MCF 10A (cell line): ENCODE data around the gene NMT2. TPM values are rescaled to one million over a fixed set of nuclear protein-coding genes. Genes with fewer than 3 reads are reported as not detected.

ENCODE experiments used
- Bru-seq: library from RNA; stranded (reverse); fragments of 400-500 nt; gene quantifications from one replicate; lab custom pipeline; 2021; lab: Mats Ljungman, UMichigan
- BruChase-seq, 2 experiments: library from RNA; stranded (reverse); fragments of 400-500 nt; gene quantifications; one replicate each; lab custom pipeline; 2021; lab: Mats Ljungman, UMichigan
- BruUV-seq: library from RNA; stranded (reverse); fragments of 400-500 nt; replicated peaks from 2 replicates; lab custom pipeline; 2021; lab: Mats Ljungman, UMichigan
- CTCF ChIA-PET: fragments of 300-600 bp; sonication (Branson Sonifier 250); formaldehyde crosslinking; extraction: SDS; loops from one replicate; lab custom pipeline; 2021; ENCODE audit warnings: antibody characterized with exemption, inconsistent platforms; lab: Yijun Ruan, JAX
- POLR2A ChIA-PET: fragments of 300-600, 350-650 bp; sonication (Branson Sonifier 250); formaldehyde crosslinking; extraction: SDS; loops from one replicate; lab custom pipeline; 2020; ENCODE audit warnings: antibody characterized with exemption, inconsistent platforms; lab: Yijun Ruan, JAX
- DNase-seq: peaks from one replicate; pipeline ENCODE4 v3.0.0-alpha.2; 2018; ENCODE audit not compliant: unreplicated experiment
- H3K27ac Mint-ChIP-seq: one replicate; pipeline ENCODE4 v1.8.0; 2022; ENCODE audit warnings: mild to moderate bottlenecking, low read depth, mixed read lengths; ENCODE audit not compliant: unreplicated experiment
- H3K27me3 Mint-ChIP-seq: one replicate; pipeline ENCODE4 v1.8.0; 2022; ENCODE audit warnings: mixed read lengths; ENCODE audit not compliant: insufficient read depth, unreplicated experiment
- H3K36me3 Mint-ChIP-seq: one replicate; pipeline ENCODE4 v1.8.0; 2022; ENCODE audit warnings: mild to moderate bottlenecking, moderate library complexity, mixed read lengths; ENCODE audit not compliant: insufficient read depth, unreplicated experiment
- H3K4me1 Mint-ChIP-seq: one replicate; pipeline ENCODE4 v1.8.0; 2022; ENCODE audit warnings: mixed read lengths; ENCODE audit not compliant: insufficient read depth, unreplicated experiment
- H3K4me3 Mint-ChIP-seq: one replicate; pipeline ENCODE4 v1.8.0; 2022; ENCODE audit warnings: mild to moderate bottlenecking, moderate library complexity, mixed read lengths; ENCODE audit not compliant: unreplicated experiment
- H3K9me3 Mint-ChIP-seq: one replicate; pipeline ENCODE4 v1.8.0; 2022; ENCODE audit warnings: mixed read lengths; ENCODE audit not compliant: unreplicated experiment
- intact Hi-C: fragments of 100-400 bp; cut with micrococcal nuclease; formaldehyde crosslinking; loops from 2 replicates; pipeline ENCODE4 v1.14.1; 2022
- long read RNA-seq: library from polyadenylated mRNA; stranded (forward); transcript quantifications from one replicate; pipeline ENCODE4 v2.0.0, GENCODE V29; 2022
- total RNA-seq: library from RNA; stranded (reverse); gene quantifications from 2 replicates; pipeline ENCODE4 v1.2.3, GENCODE V29; 2022
- TF ChIP-seq, protein P1 (sequence below): fragments of 200-600 bp; IDR thresholded peaks from one replicate; pipeline ENCODE4 v1.8.0; 2022; ENCODE audit warnings: antibody characterized with exemption, mild to moderate bottlenecking; ENCODE audit not compliant: unreplicated experiment

The NMT2 gene
- total RNA-seq (9.6 and 10.5 TPM in 2 replicates), Bru-seq, nascent RNA (percentile 56 among the genes with signal in this experiment), BruChase-seq, experiment 1, labeled RNA remaining after a 6-hour chase (percentile 52 among the genes with signal in this experiment), BruChase-seq, experiment 2, labeled RNA remaining after a 2-hour chase (percentile 51 among the genes with signal in this experiment)
- long read RNA-seq, transcript NMT2-202 (12 exons, 2,907 nt), result major isoform, 15 of 31 reads
- long read RNA-seq, partial matches to known transcripts, result 0 of 31 reads
- long read RNA-seq, other reads (novel, unspliced or antisense), result 15 of 31 reads

DNA sequence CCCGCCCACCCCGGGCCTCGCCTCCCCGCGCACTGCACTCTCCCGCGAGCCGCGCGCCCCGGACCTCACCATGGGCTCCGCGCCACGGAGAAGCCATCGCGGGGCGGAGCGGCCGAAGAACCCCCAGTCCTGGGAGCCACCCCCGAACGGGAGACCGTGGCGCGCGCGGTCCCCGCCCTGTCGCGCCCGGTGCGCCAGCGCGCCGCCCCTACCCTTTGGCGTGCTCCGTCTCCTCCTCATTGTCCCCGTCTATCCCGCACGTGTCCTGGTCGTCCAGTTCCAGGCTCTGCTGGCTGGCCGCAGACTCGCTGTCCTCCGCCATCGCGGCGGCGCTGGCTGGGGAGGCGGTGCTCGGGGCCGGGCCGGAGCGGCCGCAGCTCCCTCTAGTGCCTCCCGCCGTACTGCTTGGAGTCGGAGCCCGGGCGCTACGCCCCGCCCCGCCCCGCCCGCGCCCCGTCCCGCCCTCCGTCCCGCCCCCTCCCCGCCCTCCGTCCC is at the start of gene NMT2:
TSS of gene NMT2 (minus strand) at position 403 of the 495 bp plus-strand sequence. CDS start at position 322, 81 bp downstream.
- POLR2A ChIA-PET, result interaction anchor here (0.6 to 2.7 kb wide), 14 partner anchors 20 to 1467 kb away, joined by 3 to 18 read pairs (median 4); partner anchors contain the start of genes DCLRE1C, MEIG1, RPP38 and SUV39H2
- Mint-ChIP-seq H3K36me3 (peaks cover 7% of the 10 kb centered on the region), H3K9me3 (no peaks in the 10 kb centered on the region)

GRCh38 chr10:15216700-15217099 is 48.2 kb upstream of the NMT2 start:
- DNase-seq, result no peak
- Mint-ChIP-seq H3K27me3 (no peaks in the 10 kb centered on the region), H3K9me3 (peaks cover 4% of the 10 kb centered on the region), H3K4me1 (peaks cover 2% of the 10 kb centered on the region), H3K4me3 (no peak overlapping the region), H3K36me3 (no peaks in the 10 kb centered on the region), H3K27ac (no peak overlapping the region)
- BruUV-seq, result no TSS peak
- CTCF ChIA-PET, result interaction anchor here (2.4 kb wide), 1 partner anchor 7 kb away, joined by 7 read pairs; no protein-coding TSS in a partner anchor
- intact Hi-C loops, result no loop called here
- TF ChIP-seq, protein P1, sequence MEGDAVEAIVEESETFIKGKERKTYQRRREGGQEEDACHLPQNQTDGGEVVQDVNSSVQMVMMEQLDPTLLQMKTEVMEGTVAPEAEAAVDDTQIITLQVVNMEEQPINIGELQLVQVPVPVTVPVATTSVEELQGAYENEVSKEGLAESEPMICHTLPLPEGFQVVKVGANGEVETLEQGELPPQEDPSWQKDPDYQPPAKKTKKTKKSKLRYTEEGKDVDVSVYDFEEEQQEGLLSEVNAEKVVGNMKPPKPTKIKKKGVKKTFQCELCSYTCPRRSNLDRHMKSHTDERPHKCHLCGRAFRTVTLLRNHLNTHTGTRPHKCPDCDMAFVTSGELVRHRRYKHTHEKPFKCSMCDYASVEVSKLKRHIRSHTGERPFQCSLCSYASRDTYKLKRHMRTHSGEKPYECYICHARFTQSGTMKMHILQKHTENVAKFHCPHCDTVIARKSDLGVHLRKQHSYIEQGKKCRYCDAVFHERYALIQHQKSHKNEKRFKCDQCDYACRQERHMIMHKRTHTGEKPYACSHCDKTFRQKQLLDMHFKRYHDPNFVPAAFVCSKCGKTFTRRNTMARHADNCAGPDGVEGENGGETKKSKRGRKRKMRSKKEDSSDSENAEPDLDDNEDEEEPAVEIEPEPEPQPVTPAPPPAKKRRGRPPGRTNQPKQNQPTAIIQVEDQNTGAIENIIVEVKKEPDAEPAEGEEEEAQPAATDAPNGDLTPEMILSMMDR, result no peak
- POLR2A ChIA-PET, result no interaction called here

More for the DNA sequence above, at the start of gene NMT2:
- intact Hi-C loops, result loop anchor here (5.0 to 10.0 kb wide), 3 partner anchors 34 to 294 kb away; partner anchors contain the start of genes FAM171A1 and SUV39H2
- peak within 1 kb of the TSS; percentile 80 for H3K27ac Mint-ChIP-seq
- no peaks in the 10 kb centered on the region for H3K27me3 Mint-ChIP-seq
- no peak for DNase-seq
- BruUV-seq, result no TSS peak
- CTCF ChIA-PET, result interaction anchor here (0.6 to 0.7 kb wide), 3 partner anchors 85 to 1951 kb away, joined by 3 to 5 read pairs (median 3); no protein-coding TSS in a partner anchor
- peak within 1 kb of the TSS; percentile 87 for H3K4me3 Mint-ChIP-seq
- H3K4me1 Mint-ChIP-seq, result peaks cover 23% of the 10 kb centered on the region
- TF ChIP-seq, protein P1, result peak; percentile 22

GRCh38 chr10:15214237-15214636 is 45.7 kb upstream of the NMT2 start:
- no peak for DNase-seq
- TF ChIP-seq, protein P1, result no peak
- Mint-ChIP-seq H3K9me3 (peaks cover 4% of the 10 kb centered on the region), H3K27me3 (no peaks in the 10 kb centered on the region), H3K4me3 (no peak overlapping the region), H3K4me1 (peaks cover 5% of the 10 kb centered on the region), H3K27ac (no peak overlapping the region), H3K36me3 (no peaks in the 10 kb centered on the region)
- POLR2A ChIA-PET, result no interaction called here
- intact Hi-C loops, result no loop called here
- CTCF ChIA-PET, result interaction anchor here (0.7 to 0.8 kb wide), 2 partner anchors 11 to 13 kb away, joined by 3 read pairs; no protein-coding TSS in a partner anchor
- no TSS peak for BruUV-seq

DNA sequence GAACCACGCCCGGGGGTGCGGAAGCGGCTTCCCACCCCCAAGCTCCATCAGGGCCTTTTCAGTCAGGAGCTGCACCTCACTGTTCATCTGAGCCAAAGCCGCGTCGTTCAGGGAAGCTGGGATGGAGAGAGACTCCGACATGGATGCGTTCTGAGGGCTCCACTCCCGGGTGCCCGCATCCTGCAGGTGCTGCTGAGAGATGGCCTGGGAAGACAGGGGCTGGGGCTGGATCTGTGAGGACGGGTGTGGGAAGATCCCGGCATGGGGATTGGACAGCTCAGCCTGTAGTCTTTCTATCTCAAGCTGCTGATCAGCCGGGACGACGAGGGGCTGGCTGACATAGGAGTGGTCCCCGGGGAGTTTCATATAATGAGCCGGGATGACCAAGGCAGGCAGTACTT is 45.0 kb upstream of the NMT2 start:
- Mint-ChIP-seq H3K9me3 (peaks cover 4% of the 10 kb centered on the region), H3K4me3 (no peak overlapping the region), H3K27ac (no peak overlapping the region), H3K4me1 (peaks cover 5% of the 10 kb centered on the region), H3K27me3 (no peaks in the 10 kb centered on the region), H3K36me3 (no peaks in the 10 kb centered on the region)
- TF ChIP-seq, protein P1, result no peak
- intact Hi-C loops, result no loop called here
- POLR2A ChIA-PET, result no interaction called here
- BruUV-seq, result no TSS peak
- CTCF ChIA-PET, result interaction anchor here (0.6 kb wide), 2 partner anchors 47 to 160 kb away, joined by 3 read pairs; no protein-coding TSS in a partner anchor
- DNase-seq, result no peak
